Gastroesophageal sphincter (tissue), 4 donors: ENCODE results near the gene NSUN6. TPM values are rescaled to one million over a fixed set of nuclear protein-coding genes. Genes with fewer than 3 reads are reported as not detected.

Experiments used
- ATAC-seq: fragments of 150-250 bp; one replicate; pipeline ENCODE4 v1.9.1; 2016; ENCODE audit warnings: mild to moderate bottlenecking, moderate library complexity
- H3K27ac ChIP-seq, 4 donors: fragments of 200-600 bp; sonication (generic) in 3 of 4; 1 replicate in 3 of 4; 2 replicates in 1 of 4; pipeline ENCODE4 v1.5.1; 2016 to 2019
- H3K27me3 ChIP-seq: fragments of 200-600 bp; sonication (generic); one replicate; pipeline ENCODE4 v1.5.1; 2019
- H3K36me3 ChIP-seq, 2 donors: fragments of 200-600 bp; sonication (generic); one replicate each; pipeline ENCODE4 v1.5.1; 2019; ENCODE audit warnings: control low read depth in 1 of 2
- H3K4me1 ChIP-seq, 3 donors: fragments of 200-600 bp; sonication (generic); 1 replicate in 2 of 3; 2 replicates in 1 of 3; pipeline ENCODE4 v1.5.1; 2016 to 2019; ENCODE audit warnings: control low read depth in 2 of 3
- H3K4me3 ChIP-seq, 2 donors: fragments of 200-600 bp; sonication (generic); one replicate each; pipeline ENCODE4 v1.5.1; 2019; ENCODE audit warnings: mild to moderate bottlenecking in 1 of 2, moderate library complexity in 1 of 2
- H3K9me3 ChIP-seq, 3 donors: fragments of 200-600 bp; sonication (generic); one replicate each; pipeline ENCODE4 v1.5.1; 2017 to 2019; ENCODE audit warnings: control low read depth in 2 of 3
- CTCF ChIP-seq, 4 experiments: fragments of 200-600 bp in 2 of 4; fragments of 450-650 bp in 2 of 4; sonication (generic) in 1 of 4; IDR thresholded peaks; one replicate each; pipeline ENCODE4 v1.5.1; 2017 to 2019; ENCODE audit warnings: antibody characterized with exemption in 4 of 4, mild to moderate bottlenecking in 2 of 4, moderate library complexity in 2 of 4
- EP300 ChIP-seq: sonication (generic); formaldehyde crosslinking; IDR thresholded peaks from one replicate; pipeline ENCODE4 v1.6.1; 2017; ENCODE audit warnings: antibody characterized with exemption, mild to moderate bottlenecking
- POLR2A ChIP-seq, 2 donors: fragments of 450-650 bp; IDR thresholded peaks; one replicate each; pipeline ENCODE4 v1.6.1; 2017; ENCODE audit warnings: antibody characterized with exemption in 2 of 2, mild to moderate bottlenecking in 2 of 2, moderate library complexity in 1 of 2
- POLR2AphosphoS5 ChIP-seq: sonication (generic); formaldehyde crosslinking; IDR thresholded peaks from one replicate; pipeline ENCODE4 v1.6.1; 2017; ENCODE audit warnings: antibody characterized with exemption
- WGBS, 2 donors: methylation state at CpG; one replicate each; pipeline ENCODE4 v1.1.5; 2018; ENCODE audit warnings: low coverage in 1 of 2; 5-methylcytosine and 5-hydroxymethylcytosine counted together
- total RNA-seq, 4 donors: library from RNA; depleted of rRNA; stranded (reverse); fragments of >200 nt; gene quantifications; one replicate each; pipeline ENCODE4 v1.1.0, GENCODE V29; 2016

The NSUN6 gene
- total RNA-seq, 4 donors from 2014 or later: 5.9 to 16.7 (median 7.1) TPM

GRCh38 chr10:18683427-18683826 lies 32.0 kb upstream of the NSUN6 start:
- peaks cover 0 to 6% of the 10 kb centered on the region in 2 donors for H3K36me3 ChIP-seq
- no peak overlapping the region for H3K27ac ChIP-seq
- no peak for ATAC-seq
- H3K27me3 ChIP-seq: no peaks in the 10 kb centered on the region
- H3K4me1 ChIP-seq: no peaks in the 10 kb centered on the region
- 20 to 62% methylated on average over 1 of the region's 1 CpG for WGBS, 2 donors
- no peaks in the 10 kb centered on the region for H3K9me3 ChIP-seq
- TF ChIP-seq CTCF (IDR thresholded peaks at IDR 0.05) (no peak), EP300 (no peak), POLR2AphosphoS5 (no peak), POLR2A (IDR thresholded peaks at IDR 0.05) (no peak)
- H3K4me3 ChIP-seq: no peak overlapping the region

GRCh38 chr10:18681971-18682411 lies 30.6 kb upstream of the NSUN6 start:
- no peaks in the 10 kb centered on the region for H3K4me1 ChIP-seq
- WGBS, 2 donors: 54 to 65% methylated on average over 3 to 4 of the region's 4 CpGs
- H3K4me3 ChIP-seq: no peak overlapping the region
- H3K9me3 ChIP-seq: no peaks in the 10 kb centered on the region
- H3K27ac ChIP-seq: no peak overlapping the region
- no peak for TF ChIP-seq CTCF (IDR thresholded peaks at IDR 0.05)
- TF ChIP-seq POLR2A (IDR thresholded peaks at IDR 0.05): no peak
- TF ChIP-seq POLR2AphosphoS5: no peak
- no peak for TF ChIP-seq EP300
- no peaks in the 10 kb centered on the region for H3K27me3 ChIP-seq
- ATAC-seq: no peak
- H3K36me3 ChIP-seq: peaks cover 0 to 12% of the 10 kb centered on the region in 2 donors

- ATAC-seq: no peak
- TF ChIP-seq CTCF (IDR thresholded peaks at IDR 0.05): no peak
- no peak for TF ChIP-seq EP300
- TF ChIP-seq POLR2AphosphoS5: no peak
- no peak for TF ChIP-seq POLR2A (IDR thresholded peaks at IDR 0.05)
Observed at GRCh38 chr10:18681366-18681765, 30.0 kb upstream of the NSUN6 start.

GRCh38 chr10:18680754-18681153 lies 29.4 kb upstream of the NSUN6 start:
- ATAC-seq: no peak
- no peak for TF ChIP-seq EP300
- no peak for TF ChIP-seq POLR2A (IDR thresholded peaks at IDR 0.05)
- TF ChIP-seq POLR2AphosphoS5: no peak
- TF ChIP-seq CTCF (IDR thresholded peaks at IDR 0.05): no peak
- Histone ChIP-seq H3K4me3 (no peak overlapping the region), H3K9me3 (no peaks in the 10 kb centered on the region), H3K27me3 (no peaks in the 10 kb centered on the region), H3K36me3 (peaks cover 0 to 19% of the 10 kb centered on the region in 2 donors), H3K27ac (no peak overlapping the region), H3K4me1 (peaks cover 0 to under 1% (median 0%) of the 10 kb centered on the region in 3 donors)
- WGBS, 2 donors: 90 to 96% methylated on average over 3 of the region's 3 CpGs

More at GRCh38 chr10:18681366-18681765, 30.0 kb upstream of the NSUN6 start:
- H3K36me3 ChIP-seq: peaks cover 0 to 16% of the 10 kb centered on the region in 2 donors
- no peak overlapping the region for H3K27ac ChIP-seq
- H3K9me3 ChIP-seq: no peaks in the 10 kb centered on the region
- no peaks in the 10 kb centered on the region for H3K4me1 ChIP-seq
- no peaks in the 10 kb centered on the region for H3K27me3 ChIP-seq
- no peak overlapping the region for H3K4me3 ChIP-seq
- WGBS, 2 donors: 8 to 13% methylated on average over 2 of the region's 2 CpGs

GRCh38 chr10:18675086-18675801 lies 23.9 kb upstream of the NSUN6 start:
- peak overlapping the region in 1 of 4 donors; percentile 32 for H3K27ac ChIP-seq
- H3K27me3 ChIP-seq: no peaks in the 10 kb centered on the region
- no peaks in the 10 kb centered on the region for H3K9me3 ChIP-seq
- no peak for ATAC-seq
- WGBS, 2 donors: 53 to 65% methylated on average over 3 to 4 of the region's 4 CpGs
- peaks cover 0 to 10% (median 0%) of the 10 kb centered on the region in 3 donors for H3K4me1 ChIP-seq
- no peak overlapping the region for H3K4me3 ChIP-seq
- H3K36me3 ChIP-seq: peaks cover 0 to 60% of the 10 kb centered on the region in 2 donors
- no peak for TF ChIP-seq POLR2AphosphoS5
- no peak for TF ChIP-seq POLR2A (IDR thresholded peaks at IDR 0.05)
- no peak for TF ChIP-seq EP300
- TF ChIP-seq CTCF (IDR thresholded peaks at IDR 0.05): no peak
